ENCODE data around the gene MYO15A.

GRCh38 chr17:18105595-18105994 is 3.0 kb upstream of the MYO15A start:
- TF ChIP-seq SIN3A (IDR thresholded peaks at IDR 0.05; ENCODE audit: borderline replicate concordance, insufficient read depth, low read length) (no peak), REST (IDR thresholded peaks at IDR 0.05; ENCODE audit: insufficient read depth in 1 of 2, low read depth in 2 of 2, low read length in 2 of 2) (no peak)

Measured in PFSK-1 (cell line).